ENCODE results near the gene WDR93. TPM values are rescaled to one million over a fixed set of nuclear protein-coding genes. Genes with fewer than 3 reads are reported as not detected.

Gene WDR93
- total and polyA plus RNA-seq, 10 donors: 0.09 to 0.11 TPM; not detected in 8

- Histone ChIP-seq H3K27me3 (replicated peaks in 1 of 7) (peaks cover 0 to 36% (median under 1%) of the 10 kb centered on the region in 7 donors), H3K36me3 (no peaks in the 10 kb centered on the region), H3K4me1 (peaks cover 0 to 5% (median 0%) of the 10 kb centered on the region in 6 donors), H3K4me3 (no peak overlapping the region), H3K9me3 (no peaks in the 10 kb centered on the region), H3K27ac (no peak overlapping the region)
- TF ChIP-seq POLR2A (IDR thresholded peaks at IDR 0.05) (no peak), POLR2AphosphoS5 (IDR thresholded peaks at IDR 0.05) (no peak), CTCF (IDR thresholded peaks at IDR 0.05 in 8 of 11, conservative IDR thresholded peaks at IDR 0.05 in 3 of 11) (no peak)
- 95 to 98% (median 96%) methylated on average over 14 to 37 of the region's 37 CpGs for WGBS, 5 donors
- intact Hi-C loops (cut with DNase I; ENCODE audit: low total_unique reads): no loop called here
- DNase-seq: no peak
These were observed 41.5 kb upstream of the WDR93 start for GRCh38 chr15:89649013-89649625.

GRCh38 chr15:89649716-89650115 is 40.9 kb upstream of the WDR93 start:
- H3K4me3 ChIP-seq: no peak overlapping the region
- no peaks in the 10 kb centered on the region for H3K36me3 ChIP-seq
- H3K9me3 ChIP-seq: no peaks in the 10 kb centered on the region
- H3K27ac ChIP-seq: no peak overlapping the region
- DNase-seq: no peak
- peaks cover 0 to 42% (median 6%) of the 10 kb centered on the region in 7 donors for H3K27me3 ChIP-seq (replicated peaks in 1 of 7)
- WGBS, 5 donors: 93 to 96% (median 95%) methylated on average over 14 to 15 of the region's 15 CpGs
- H3K4me1 ChIP-seq: peaks cover 0 to 10% (median 5%) of the 10 kb centered on the region in 6 donors
- intact Hi-C loops (cut with DNase I; ENCODE audit: low total_unique reads): no loop called here
- TF ChIP-seq POLR2AphosphoS5 (IDR thresholded peaks at IDR 0.05): no peak

GRCh38 chr15:89652131-89652530 is 38.5 kb upstream of the WDR93 start:
- Histone ChIP-seq H3K27me3 (replicated peaks in 1 of 7) (peaks cover 0 to 59% (median 16%) of the 10 kb centered on the region in 7 donors), H3K4me1 (peaks cover 5 to 18% (median 16%) of the 10 kb centered on the region in 6 donors), H3K27ac (no peak overlapping the region), H3K4me3 (no peak overlapping the region), H3K36me3 (no peaks in the 10 kb centered on the region), H3K9me3 (no peaks in the 10 kb centered on the region)
- TF ChIP-seq POLR2AphosphoS5 (IDR thresholded peaks at IDR 0.05) (no peak), CTCF (IDR thresholded peaks at IDR 0.05 in 8 of 11, conservative IDR thresholded peaks at IDR 0.05 in 3 of 11) (no peak), POLR2A (IDR thresholded peaks at IDR 0.05) (no peak)
- WGBS, 5 donors: 69 to 84% (median 75%) methylated on average over 7 of the region's 7 CpGs
- no peak for DNase-seq
- intact Hi-C loops (cut with DNase I; ENCODE audit: low total_unique reads): no loop called here

GRCh38 chr15:89652666-89653065 is 37.9 kb upstream of the WDR93 start:
- no peak for TF ChIP-seq CTCF (IDR thresholded peaks at IDR 0.05 in 8 of 11, conservative IDR thresholded peaks at IDR 0.05 in 3 of 11)
- no peak for TF ChIP-seq POLR2AphosphoS5 (IDR thresholded peaks at IDR 0.05)
- TF ChIP-seq POLR2A (IDR thresholded peaks at IDR 0.05): no peak
- Histone ChIP-seq H3K27ac (no peak overlapping the region), H3K27me3 (replicated peaks in 1 of 7) (peaks cover 0 to 57% (median 16%) of the 10 kb centered on the region in 7 donors), H3K9me3 (no peaks in the 10 kb centered on the region), H3K4me1 (peaks cover 5 to 17% (median 15%) of the 10 kb centered on the region in 6 donors), H3K36me3 (no peaks in the 10 kb centered on the region), H3K4me3 (no peak overlapping the region)
- DNase-seq: no peak
- intact Hi-C loops (cut with DNase I; ENCODE audit: low total_unique reads): no loop called here
- 80 to 94% (median 84%) methylated on average over 2 to 16 of the region's 16 CpGs for WGBS, 5 donors

Data from spleen (tissue), 11 donors.